Glutamatergic neuron (in vitro differentiated cells): ENCODE measurements around the gene KCTD15. TPM values are rescaled to one million over a fixed set of nuclear protein-coding genes. Genes with fewer than 3 reads are reported as not detected.

Experiments used
- DNase-seq: peaks from one replicate; pipeline ENCODE4 v3.0.0; 2022
- H3K27ac Mint-ChIP-seq: one replicate; pipeline ENCODE4 v1.8.0; 2020; ENCODE audit warnings: mild to moderate bottlenecking, mixed read lengths, inconsistent platforms; ENCODE audit not compliant: unreplicated experiment
- H3K27me3 Mint-ChIP-seq: one replicate; pipeline ENCODE4 v1.8.0; 2020; ENCODE audit warnings: mild to moderate bottlenecking, moderate library complexity, mixed read lengths, inconsistent platforms; ENCODE audit not compliant: unreplicated experiment
- H3K36me3 Mint-ChIP-seq: one replicate; pipeline ENCODE4 v1.8.0; 2020; ENCODE audit warnings: mild to moderate bottlenecking, mixed read lengths, inconsistent platforms; ENCODE audit not compliant: unreplicated experiment
- H3K4me1 Mint-ChIP-seq: one replicate; pipeline ENCODE4 v1.8.0; 2020; ENCODE audit warnings: mild to moderate bottlenecking, low read depth, mixed read lengths, inconsistent platforms; ENCODE audit not compliant: unreplicated experiment
- H3K4me3 Mint-ChIP-seq: one replicate; pipeline ENCODE4 v1.8.0; 2020; ENCODE audit warnings: mild to moderate bottlenecking, mixed read lengths, inconsistent platforms; ENCODE audit not compliant: unreplicated experiment
- H3K9me3 Mint-ChIP-seq: one replicate; pipeline ENCODE4 v1.8.0; 2020; ENCODE audit warnings: mild to moderate bottlenecking, moderate library complexity, mixed read lengths, inconsistent platforms; ENCODE audit not compliant: unreplicated experiment
- CTCF ChIP-seq: fragments of 200-600 bp; sonication (generic); IDR thresholded peaks from one replicate; pipeline ENCODE4 v1.5.0; 2021; ENCODE audit not compliant: partially characterized antibody, unreplicated experiment
- total RNA-seq: library from RNA; stranded (reverse); fragmentation: NEBNext Ultra II Directional; extraction: Animal tissue kit (Norgen Biotek cat#: 25700); gene quantifications from one replicate; pipeline ENCODE4 v1.2.1, GENCODE V29; 2021; ENCODE audit not compliant: unreplicated experiment

Gene KCTD15
- total RNA-seq, 1 donor from 2014 or later, result 53.4 TPM

GRCh38 chr19:33774751-33775150, 21.9 kb upstream of the KCTD15 start:
- TF ChIP-seq CTCF, result no peak
- no peak for DNase-seq
- Mint-ChIP-seq H3K9me3 (peaks cover 33% of the 10 kb centered on the region), H3K27me3 (peaks cover 34% of the 10 kb centered on the region), H3K36me3 (peaks cover 13% of the 10 kb centered on the region), H3K4me3 (no peak overlapping the region), H3K4me1 (peaks cover 30% of the 10 kb centered on the region), H3K27ac (peak overlapping the region; percentile 73)

- Mint-ChIP-seq H3K9me3 (peaks cover 36% of the 10 kb centered on the region), H3K4me3 (peak overlapping the region; percentile 27), H3K4me1 (peaks cover 34% of the 10 kb centered on the region), H3K27ac (peak overlapping the region; percentile 73), H3K27me3 (peaks cover 35% of the 10 kb centered on the region), H3K36me3 (peaks cover 13% of the 10 kb centered on the region)
- DNase-seq, result no peak
- no peak for TF ChIP-seq CTCF
Observed at GRCh38 chr19:33775731-33776487, 20.8 kb upstream of the KCTD15 start.

- peaks cover 18% of the 10 kb centered on the region for H3K36me3 Mint-ChIP-seq
- no peak for TF ChIP-seq CTCF
- H3K27ac Mint-ChIP-seq, result no peak overlapping the region
- H3K27me3 Mint-ChIP-seq, result peaks cover 36% of the 10 kb centered on the region
- peaks cover 42% of the 10 kb centered on the region for H3K9me3 Mint-ChIP-seq
- no peak overlapping the region for H3K4me3 Mint-ChIP-seq
- no peak for DNase-seq
- H3K4me1 Mint-ChIP-seq, result peaks cover 39% of the 10 kb centered on the region
Observed at GRCh38 chr19:33777351-33777750, 19.3 kb upstream of the KCTD15 start.

- Mint-ChIP-seq H3K36me3 (peaks cover 22% of the 10 kb centered on the region), H3K27ac (no peak overlapping the region), H3K4me1 (peaks cover 39% of the 10 kb centered on the region), H3K9me3 (peaks cover 45% of the 10 kb centered on the region), H3K27me3 (peaks cover 36% of the 10 kb centered on the region), H3K4me3 (no peak overlapping the region)
- no peak for DNase-seq
- no peak for TF ChIP-seq CTCF
Observed at GRCh38 chr19:33777753-33778088, 18.9 kb upstream of the KCTD15 start.

- DNase-seq, result peak; percentile 92
- Mint-ChIP-seq H3K4me3 (peak overlapping the region; percentile 56), H3K27ac (peak overlapping the region; percentile 4), H3K36me3 (peaks cover 22% of the 10 kb centered on the region), H3K27me3 (peaks cover 35% of the 10 kb centered on the region), H3K9me3 (peaks cover 45% of the 10 kb centered on the region), H3K4me1 (peaks cover 39% of the 10 kb centered on the region)
- peak; percentile 100 for TF ChIP-seq CTCF
Observed at GRCh38 chr19:33778089-33778791, 18.4 kb upstream of the KCTD15 start.
